Neural cell (in vitro differentiated cells): Measurements from ENCODE around the gene EOMES. TPM values are rescaled to one million over a fixed set of nuclear protein-coding genes. Genes with fewer than 3 reads are reported as not detected.

Source experiments
- H2AFZ ChIP-seq: fragments of 200-600, 300-800 bp; sonication (generic), shearing (Covaris generic); 2 replicates; pipeline ENCODE4 v1.6.0; 2014; ENCODE audit warnings: low read depth, mild to moderate bottlenecking, antibody characterized with exemption, low read length, moderate library complexity
- H3F3A ChIP-seq: fragments of 200-600 bp; shearing (Covaris generic); 2 replicates; pipeline ENCODE4 v1.6.1; 2016; ENCODE audit warnings: mild to moderate bottlenecking, moderate library complexity, mixed read lengths, antibody characterized with exemption, low read length; ENCODE audit not compliant: insufficient read depth, poor library complexity, severe bottlenecking
- H3K27ac ChIP-seq: fragments of 200-600, 300-800 bp; sonication (generic), shearing (Covaris generic); 2 replicates; pipeline ENCODE4 v1.5.1; 2014; ENCODE audit warnings: mild to moderate bottlenecking, low read length, moderate library complexity
- H3K27me3 ChIP-seq: fragments of 300-800, 200-600 bp; sonication (generic), shearing (Covaris generic); 2 replicates; pipeline ENCODE4 v1.6.0; 2014; ENCODE audit warnings: mild to moderate bottlenecking, low read depth, low read length, moderate library complexity; ENCODE audit not compliant: insufficient read depth
- H3K36me3 ChIP-seq: fragments of 300-800, 200-600 bp; sonication (generic), shearing (Covaris generic); 2 replicates; pipeline ENCODE4 v1.5.1; 2014; ENCODE audit warnings: mild to moderate bottlenecking, antibody characterized with exemption, low read length, moderate library complexity; ENCODE audit not compliant: insufficient read depth
- H3K4me2 ChIP-seq: fragments of 300-800, 200-600 bp; sonication (generic), shearing (Covaris generic); 2 replicates; pipeline ENCODE4 v1.6.0; 2014; ENCODE audit warnings: mild to moderate bottlenecking, low read length
- H3K4me3 ChIP-seq: fragments of 300-800, 200-600 bp; sonication (generic), shearing (Covaris generic); 2 replicates; pipeline ENCODE4 v1.5.1; 2014; ENCODE audit warnings: mild to moderate bottlenecking, low read length, moderate library complexity
- H3K79me2 ChIP-seq: fragments of 200-600 bp; shearing (Covaris generic); replicated peaks from 2 replicates; pipeline ENCODE4 v1.6.0; 2014; ENCODE audit warnings: mild to moderate bottlenecking, low read length, moderate library complexity; ENCODE audit not compliant: insufficient read depth
- H3K9ac ChIP-seq: fragments of 300-800, 200-600 bp; sonication (generic), shearing (Covaris generic); 2 replicates; pipeline ENCODE4 v1.6.1; 2016; ENCODE audit warnings: mild to moderate bottlenecking, low read length, mixed read lengths
- H3K9me2 ChIP-seq: fragments of 200-600 bp; shearing (Covaris generic); 2 replicates; pipeline ENCODE4 v1.6.1; 2016; ENCODE audit warnings: mild to moderate bottlenecking, low read length, mixed read lengths; ENCODE audit not compliant: insufficient read depth
- H3K9me3 ChIP-seq: fragments of 200-600, 300-800 bp; sonication (generic), shearing (Covaris generic); 2 replicates; pipeline ENCODE4 v1.6.1; 2016; ENCODE audit warnings: mild to moderate bottlenecking, mixed run types, low read length, moderate library complexity, mixed read lengths
- H4K20me1 ChIP-seq: fragments of 200-600 bp; shearing (Covaris generic); 2 replicates; pipeline ENCODE4 v1.6.1; 2016; ENCODE audit warnings: mild to moderate bottlenecking, mixed run types; ENCODE audit not compliant: insufficient read depth
- CTCF ChIP-seq: fragments of 450-650 bp; IDR thresholded peaks from 2 replicates; pipeline ENCODE4 v1.5.1; 2014; ENCODE audit warnings: antibody characterized with exemption, mild to moderate bottlenecking, moderate library complexity; ENCODE audit not compliant: poor library complexity, severe bottlenecking
- EP300 ChIP-seq: fragments of 450-650 bp; conservative IDR thresholded peaks from 2 replicates; pipeline ENCODE4 v1.6.1; 2014; ENCODE audit warnings: antibody characterized with exemption, mild to moderate bottlenecking, moderate library complexity; ENCODE audit not compliant: poor library complexity, severe bottlenecking
- EZH2 ChIP-seq: fragments of 200-600, 300-800 bp; shearing (Covaris generic), sonication (generic); IDR thresholded peaks from 2 replicates; pipeline ENCODE4 v1.6.1; 2014; ENCODE audit warnings: antibody characterized with exemption, low read length, borderline replicate concordance, mild to moderate bottlenecking; ENCODE audit not compliant: insufficient read depth, poor library complexity, severe bottlenecking
- MXI1 ChIP-seq: fragments of 450-650 bp; conservative IDR thresholded peaks from 2 replicates; pipeline ENCODE4 v1.6.1; 2014; ENCODE audit warnings: antibody characterized with exemption, mild to moderate bottlenecking; ENCODE audit not compliant: poor library complexity, severe bottlenecking
- POLR2AphosphoS5 ChIP-seq: IDR thresholded peaks from 2 replicates; pipeline ENCODE4 v1.6.1; 2012
- RAD21 ChIP-seq: fragments of 450-650 bp; conservative IDR thresholded peaks from 2 replicates; pipeline ENCODE4 v1.6.1; 2014; ENCODE audit warnings: antibody characterized with exemption, mild to moderate bottlenecking, moderate library complexity
- SMC3 ChIP-seq: fragments of 450-650 bp; conservative IDR thresholded peaks from 2 replicates; pipeline ENCODE4 v1.6.1; 2014; ENCODE audit warnings: antibody characterized with exemption, mild to moderate bottlenecking, moderate library complexity; ENCODE audit not compliant: poor library complexity
- TAF1 ChIP-seq: IDR thresholded peaks from 2 replicates; pipeline ENCODE4 v1.6.1; 2012; ENCODE audit warnings: low read depth
- polyA plus RNA-seq: library from polyadenylated mRNA; depleted of rRNA; stranded (reverse); fragments of >200 nt; gene quantifications from 2 replicates; pipeline ENCODE4 v1.2.3, GENCODE V29; 2014
- TF ChIP-seq, protein P1 (sequence below): IDR thresholded peaks from 2 replicates; pipeline ENCODE4 v1.6.1; 2012; ENCODE audit warnings: borderline replicate concordance

The EOMES gene
- polyA plus RNA-seq, 1 donor from 2014 or later: 0.24 TPM

DNA sequence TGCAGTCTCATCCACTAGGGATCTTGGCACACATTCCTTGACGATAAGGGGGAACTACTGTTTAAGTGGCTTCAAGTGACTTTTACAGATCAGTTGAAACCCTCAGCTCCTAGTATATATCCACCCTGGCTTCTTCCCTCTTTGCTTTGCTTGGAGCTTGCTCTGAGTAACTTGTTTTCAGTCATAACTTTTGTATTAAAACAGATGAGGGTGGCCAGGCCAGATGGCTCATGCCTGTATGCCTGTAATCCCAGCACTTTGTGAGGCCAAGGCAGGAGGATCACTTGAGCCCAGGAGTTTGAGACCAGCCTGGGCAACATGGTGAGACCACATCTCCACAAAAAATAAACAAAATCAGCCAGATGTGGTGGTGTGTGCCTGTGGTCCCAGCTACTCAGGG is 42.4 kb downstream of the EOMES start:
- no peak overlapping the region for H3K9ac ChIP-seq
- no peak overlapping the region for H3K27ac ChIP-seq
- H3K9me3 ChIP-seq: no peaks in the 10 kb centered on the region
- no peak overlapping the region for H3K4me2 ChIP-seq
- TF ChIP-seq TAF1: no peak
- TF ChIP-seq SMC3: no peak
- TF ChIP-seq RAD21: no peak
- no peak for TF ChIP-seq EP300
- TF ChIP-seq MXI1: no peak
- no peak for TF ChIP-seq POLR2AphosphoS5
- TF ChIP-seq, protein P1, sequence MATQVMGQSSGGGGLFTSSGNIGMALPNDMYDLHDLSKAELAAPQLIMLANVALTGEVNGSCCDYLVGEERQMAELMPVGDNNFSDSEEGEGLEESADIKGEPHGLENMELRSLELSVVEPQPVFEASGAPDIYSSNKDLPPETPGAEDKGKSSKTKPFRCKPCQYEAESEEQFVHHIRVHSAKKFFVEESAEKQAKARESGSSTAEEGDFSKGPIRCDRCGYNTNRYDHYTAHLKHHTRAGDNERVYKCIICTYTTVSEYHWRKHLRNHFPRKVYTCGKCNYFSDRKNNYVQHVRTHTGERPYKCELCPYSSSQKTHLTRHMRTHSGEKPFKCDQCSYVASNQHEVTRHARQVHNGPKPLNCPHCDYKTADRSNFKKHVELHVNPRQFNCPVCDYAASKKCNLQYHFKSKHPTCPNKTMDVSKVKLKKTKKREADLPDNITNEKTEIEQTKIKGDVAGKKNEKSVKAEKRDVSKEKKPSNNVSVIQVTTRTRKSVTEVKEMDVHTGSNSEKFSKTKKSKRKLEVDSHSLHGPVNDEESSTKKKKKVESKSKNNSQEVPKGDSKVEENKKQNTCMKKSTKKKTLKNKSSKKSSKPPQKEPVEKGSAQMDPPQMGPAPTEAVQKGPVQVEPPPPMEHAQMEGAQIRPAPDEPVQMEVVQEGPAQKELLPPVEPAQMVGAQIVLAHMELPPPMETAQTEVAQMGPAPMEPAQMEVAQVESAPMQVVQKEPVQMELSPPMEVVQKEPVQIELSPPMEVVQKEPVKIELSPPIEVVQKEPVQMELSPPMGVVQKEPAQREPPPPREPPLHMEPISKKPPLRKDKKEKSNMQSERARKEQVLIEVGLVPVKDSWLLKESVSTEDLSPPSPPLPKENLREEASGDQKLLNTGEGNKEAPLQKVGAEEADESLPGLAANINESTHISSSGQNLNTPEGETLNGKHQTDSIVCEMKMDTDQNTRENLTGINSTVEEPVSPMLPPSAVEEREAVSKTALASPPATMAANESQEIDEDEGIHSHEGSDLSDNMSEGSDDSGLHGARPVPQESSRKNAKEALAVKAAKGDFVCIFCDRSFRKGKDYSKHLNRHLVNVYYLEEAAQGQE: no peak
- no peak for TF ChIP-seq CTCF
- TF ChIP-seq EZH2: no peak
- H3K79me2 ChIP-seq: no peaks in the 10 kb centered on the region
- H3K4me3 ChIP-seq: no peak overlapping the region
- H3F3A ChIP-seq: no peaks in the 10 kb centered on the region
- H3K36me3 ChIP-seq: no peaks in the 10 kb centered on the region
- H3K27me3 ChIP-seq: no peaks in the 10 kb centered on the region
- H3K9me2 ChIP-seq: no peaks in the 10 kb centered on the region
- no peaks in the 10 kb centered on the region for H4K20me1 ChIP-seq
- H2AFZ ChIP-seq: no peak overlapping the region

GRCh38 chr3:27678234-27678633 is 43.9 kb downstream of the EOMES start:
- Histone ChIP-seq H3K9ac (no peak overlapping the region), H3K4me3 (no peak overlapping the region), H3K9me2 (no peaks in the 10 kb centered on the region), H3K79me2 (no peaks in the 10 kb centered on the region), H3K4me2 (no peak overlapping the region), H3F3A (no peaks in the 10 kb centered on the region), H3K27ac (no peak overlapping the region), H2AFZ (no peak overlapping the region), H3K27me3 (no peaks in the 10 kb centered on the region), H3K36me3 (no peaks in the 10 kb centered on the region), H4K20me1 (no peaks in the 10 kb centered on the region), H3K9me3 (no peaks in the 10 kb centered on the region)
- TF ChIP-seq EP300 (no peak), EZH2 (no peak)
- TF ChIP-seq, protein P1: no peak
